Neuronal stem cell (in vitro differentiated cells): Measurements from ENCODE around the gene RAB25.
"Not testable (repeated sequence)": the region's sequence is repeated elsewhere in the genome, so short reads cannot be mapped to it uniquely, and the experiment has no call there.

Experiments used
- DNase-seq: peaks from one replicate; pipeline ENCODE4 v3.0.0-alpha.2; 2013; ENCODE audit warnings: low spot score
- H2AFZ ChIP-seq: one replicate; pipeline ENCODE4 v1.6.1; 2013; ENCODE audit warnings: mild to moderate bottlenecking, low read length, inconsistent platforms
- H2AK5ac ChIP-seq: 2 replicates; pipeline ENCODE4 v1.6.1; 2013; ENCODE audit warnings: low read depth, mild to moderate bottlenecking, inconsistent platforms, low read length, moderate library complexity, mixed read lengths
- H2BK120ac ChIP-seq: 2 replicates; pipeline ENCODE4 v1.6.1; 2013; ENCODE audit warnings: low read depth, mild to moderate bottlenecking, inconsistent platforms, low read length, moderate library complexity, mixed read lengths
- H2BK12ac ChIP-seq: one replicate; pipeline ENCODE4 v1.6.1; 2013; ENCODE audit warnings: low read length, inconsistent platforms
- H2BK15ac ChIP-seq: 2 replicates; pipeline ENCODE4 v1.6.1; 2013; ENCODE audit warnings: mild to moderate bottlenecking, low read length, inconsistent platforms, mixed read lengths
- H2BK5ac ChIP-seq: one replicate; pipeline ENCODE4 v1.6.1; 2013; ENCODE audit warnings: inconsistent platforms, mild to moderate bottlenecking, low read length, moderate library complexity
- H3K14ac ChIP-seq: one replicate; pipeline ENCODE4 v1.6.1; 2013; ENCODE audit warnings: low read length, inconsistent platforms
- H3K18ac ChIP-seq: 2 replicates; pipeline ENCODE4 v1.6.1; 2013; ENCODE audit warnings: low read length, inconsistent platforms
- H3K23ac ChIP-seq: 2 replicates; pipeline ENCODE4 v1.6.1; 2013; ENCODE audit warnings: low read depth, mild to moderate bottlenecking, mixed read lengths, low read length, inconsistent platforms; ENCODE audit not compliant: poor library complexity
- H3K27ac ChIP-seq: replicated peaks from 3 replicates; pipeline ENCODE4 v1.5.1; 2013; ENCODE audit warnings: low read length, inconsistent platforms
- H3K27me3 ChIP-seq, 3 experiments: 2 replicates each; pipeline ENCODE4 v1.6.1; 2013; ENCODE audit warnings: low read length in 3 of 3, mild to moderate bottlenecking in 2 of 3, inconsistent platforms in 1 of 3, low read depth in 1 of 3, mixed read lengths in 1 of 3, moderate library complexity in 1 of 3; ENCODE audit not compliant: control insufficient read depth in 3 of 3, insufficient read depth in 3 of 3
- H3K36me3 ChIP-seq, 2 donors: replicated peaks in 1 of 2; 2 replicates each; pipeline ENCODE4 v1.6.1; 2013; ENCODE audit warnings: low read length in 2 of 2; ENCODE audit not compliant: control insufficient read depth in 2 of 2, insufficient read depth in 2 of 2
- H3K4ac ChIP-seq: 2 replicates; pipeline ENCODE4 v1.6.1; 2013; ENCODE audit warnings: inconsistent platforms, mild to moderate bottlenecking, low read length, moderate library complexity
- H3K4me1 ChIP-seq, 2 donors: 1 replicate in 1 of 2; 2 replicates in 1 of 2; pipeline ENCODE4 v1.6.1; 2013; ENCODE audit warnings: low read length in 2 of 2, low read depth in 1 of 2; ENCODE audit not compliant: control insufficient read depth in 2 of 2, insufficient read depth in 1 of 2
- H3K4me2 ChIP-seq: one replicate; pipeline ENCODE4 v1.6.1; 2013; ENCODE audit warnings: mild to moderate bottlenecking, low read length, inconsistent platforms; ENCODE audit not compliant: insufficient read depth, poor library complexity, severe bottlenecking
- H3K4me3 ChIP-seq, 2 donors: 2 replicates each; pipeline ENCODE4 v1.5.1; 2013; ENCODE audit warnings: low read length in 2 of 2, mild to moderate bottlenecking in 2 of 2, inconsistent platforms in 1 of 2, moderate library complexity in 1 of 2
- H3K79me1 ChIP-seq: one replicate; pipeline ENCODE4 v1.6.1; 2013; ENCODE audit warnings: low read depth, mild to moderate bottlenecking, inconsistent platforms, low read length, moderate library complexity
- H3K9ac ChIP-seq: one replicate; pipeline ENCODE4 v1.6.1; 2013; ENCODE audit warnings: mild to moderate bottlenecking, low read depth, low read length, inconsistent platforms; ENCODE audit not compliant: poor library complexity
- H3K9me3 ChIP-seq, 2 donors: replicated peaks in 1 of 2; 2 replicates each; pipeline versions ENCODE3 to v1.6.1; 2013; ENCODE audit warnings: low read length in 2 of 2, mild to moderate bottlenecking in 2 of 2, inconsistent platforms in 1 of 2, low read depth in 1 of 2, mixed read lengths in 1 of 2, moderate library complexity in 1 of 2; ENCODE audit not compliant: control insufficient read depth in 2 of 2, insufficient read depth in 1 of 2
- H4K8ac ChIP-seq: one replicate; pipeline ENCODE4 v1.6.1; 2013; ENCODE audit warnings: low read depth, mild to moderate bottlenecking, inconsistent platforms, low read length, moderate library complexity
- H4K91ac ChIP-seq: one replicate; pipeline ENCODE4 v1.6.1; 2013; ENCODE audit warnings: low read length, low read depth, mild to moderate bottlenecking, inconsistent platforms; ENCODE audit not compliant: poor library complexity
- WGBS, 2 donors: extraction: QIAGEN DNeasy Blood & Tissue Kit; methylation state at CpG; one replicate each; pipeline ENCODE4 v1.1.7; 2013; ENCODE audit warnings: missing lambda C conversion rate in 2 of 2, mixed read lengths in 1 of 2; ENCODE audit not compliant: insufficient read length in 2 of 2, insufficient replicate concordance in 1 of 2; ENCODE audit errors: extremely low coverage in 2 of 2; 5-methylcytosine and 5-hydroxymethylcytosine counted together

The RAB25 gene

DNA sequence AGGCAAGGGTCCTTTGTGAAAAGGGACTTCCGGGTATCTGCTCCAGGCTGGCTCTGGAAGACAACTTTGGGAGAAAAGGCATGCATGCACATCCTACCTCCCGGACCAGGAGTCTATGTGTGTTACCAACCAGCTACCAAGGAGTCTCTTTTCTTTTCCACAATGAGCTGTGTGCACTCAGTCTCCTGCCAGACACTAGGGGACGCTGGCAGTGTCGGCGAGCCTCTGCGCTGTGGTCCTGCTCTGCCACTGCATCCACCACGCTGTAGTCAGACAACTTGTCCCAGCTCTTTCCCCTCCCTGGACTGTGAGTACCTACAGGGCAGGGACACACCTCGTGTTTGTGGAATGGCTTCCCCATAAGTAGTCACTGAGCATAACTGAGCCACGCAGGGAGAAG, 35.1 kb upstream of the RAB25 start:
- Histone ChIP-seq H2BK120ac (no peak overlapping the region), H3K14ac (no peak overlapping the region), H3K9me3 (no peaks in the 10 kb centered on the region), H3K4me3 (no peak overlapping the region), H3K27me3 (no peaks in the 10 kb centered on the region), H3K4me2 (no peak overlapping the region), H2AFZ (peak overlapping the region; percentile 83), H3K4me1 (peaks cover 2 to 4% of the 10 kb centered on the region in 2 donors), H2BK12ac (no peak overlapping the region), H3K4ac (no peak overlapping the region), H2BK5ac (no peak overlapping the region), H3K27ac (no peak overlapping the region), H2AK5ac (no peak overlapping the region), H2BK15ac (no peak overlapping the region), H3K18ac (peak overlapping the region; percentile 61), H3K9ac (no peak overlapping the region), H3K36me3 (no peaks in the 10 kb centered on the region), H4K8ac (no peak overlapping the region), H3K23ac (no peak overlapping the region), H4K91ac (no peak overlapping the region), H3K79me1 (no peaks in the 10 kb centered on the region)
- DNase-seq, result peak; percentile 49
- no CpG with 5 or more reads among the region's 9 CpGs for WGBS, 2 donors

DNA sequence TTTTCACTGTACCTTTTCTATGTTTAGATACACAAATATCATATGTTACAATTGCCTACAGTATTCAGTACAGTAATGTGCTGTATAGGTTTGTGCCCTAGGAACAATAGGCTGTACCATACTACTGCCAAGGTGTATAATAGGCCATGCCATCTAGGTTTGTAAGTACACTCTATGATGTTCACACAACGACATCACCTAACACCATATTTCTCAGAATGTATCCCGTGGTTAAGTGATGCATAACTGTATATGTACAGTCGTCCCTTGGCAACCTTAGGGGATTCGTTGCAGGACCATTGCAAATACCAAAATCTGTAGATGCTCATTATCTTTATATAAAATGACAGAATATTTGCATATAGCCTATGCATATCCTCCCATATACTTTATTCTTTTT, 34.4 kb upstream of the RAB25 start:
- Histone ChIP-seq H3K23ac (no peak overlapping the region), H3K36me3 (no peaks in the 10 kb centered on the region), H2AFZ (no peak overlapping the region), H3K4me3 (no peak overlapping the region), H3K79me1 (no peaks in the 10 kb centered on the region), H2BK12ac (no peak overlapping the region), H3K4me1 (peaks cover 2 to 4% of the 10 kb centered on the region in 2 donors), H2AK5ac (no peak overlapping the region), H3K27me3 (no peaks in the 10 kb centered on the region), H2BK120ac (no peak overlapping the region), H3K4me2 (no peak overlapping the region), H3K9ac (no peak overlapping the region), H3K4ac (no peak overlapping the region), H3K27ac (no peak overlapping the region), H4K8ac (no peak overlapping the region), H2BK5ac (no peak overlapping the region), H4K91ac (no peak overlapping the region), H3K18ac (no peak overlapping the region), H3K9me3 (no peaks in the 10 kb centered on the region), H3K14ac (no peak overlapping the region), H2BK15ac (no peak overlapping the region)
- DNase-seq, result no peak
- no CpG with 5 or more reads among the region's 4 CpGs for WGBS, 2 donors

DNA sequence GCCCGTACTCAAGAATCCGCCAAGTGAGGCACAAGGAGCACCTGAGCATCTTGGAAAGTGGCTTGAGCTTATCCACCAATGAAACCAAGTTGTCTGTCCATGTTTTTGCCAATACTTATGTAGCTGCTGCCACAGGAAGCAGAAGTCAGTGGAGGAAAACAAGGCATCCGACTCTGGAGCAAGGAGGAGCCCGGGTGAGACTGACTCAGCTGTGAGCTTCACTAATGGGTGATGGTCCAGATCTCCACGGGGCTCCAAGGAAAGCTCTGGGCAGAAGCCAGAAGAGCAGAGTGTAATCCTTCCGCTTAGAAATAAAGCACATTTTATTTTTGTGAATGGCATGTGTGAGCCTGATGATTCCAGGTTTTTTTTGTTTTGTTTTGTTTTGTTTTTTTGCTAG, 27.9 kb upstream of the RAB25 start:
- H3K23ac ChIP-seq, result no peak overlapping the region
- H4K8ac ChIP-seq, result no peak overlapping the region
- no peak overlapping the region for H2BK15ac ChIP-seq
- peaks cover 8 to 22% of the 10 kb centered on the region in 2 donors for H3K36me3 ChIP-seq
- no peak overlapping the region for H3K4ac ChIP-seq
- no peak overlapping the region for H4K91ac ChIP-seq
- H3K27ac ChIP-seq, result no peak overlapping the region
- H3K14ac ChIP-seq, result no peak overlapping the region
- H3K18ac ChIP-seq, result no peak overlapping the region
- H3K9me3 ChIP-seq, result no peaks in the 10 kb centered on the region
- no peak overlapping the region for H3K9ac ChIP-seq
- no peak overlapping the region for H2BK120ac ChIP-seq
- peaks cover 0 to 2% of the 10 kb centered on the region in 2 donors for H3K4me1 ChIP-seq
- no peak overlapping the region for H2BK12ac ChIP-seq
- no peak for DNase-seq
- H3K4me3 ChIP-seq, result no peak overlapping the region
- no peak overlapping the region for H3K4me2 ChIP-seq
- no peaks in the 10 kb centered on the region for H3K79me1 ChIP-seq
- H2BK5ac ChIP-seq, result no peak overlapping the region
- H2AFZ ChIP-seq, result no peak overlapping the region
- no peak overlapping the region for H2AK5ac ChIP-seq
- WGBS, 2 donors, result no CpG with 5 or more reads among the region's 6 CpGs
- no peaks in the 10 kb centered on the region for H3K27me3 ChIP-seq

DNA sequence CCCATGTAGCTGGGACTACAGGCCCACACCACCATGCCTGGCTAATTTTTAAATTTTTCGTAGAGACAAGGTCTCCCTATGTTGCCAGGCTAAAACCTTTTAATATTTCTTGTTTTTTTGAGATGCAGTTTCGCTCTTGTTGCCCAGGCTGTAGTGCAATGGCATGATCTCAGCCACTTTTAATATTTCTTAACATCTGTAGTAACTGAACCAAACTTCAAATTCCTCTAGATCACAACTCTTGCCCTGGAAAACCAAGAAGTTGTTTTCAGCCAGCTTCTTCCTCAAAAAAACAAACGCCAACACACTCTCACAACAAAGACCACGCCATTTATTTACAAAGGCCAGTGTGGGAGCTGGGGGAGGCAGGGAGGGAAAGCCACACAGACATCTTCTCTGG, 26.0 kb upstream of the RAB25 start:
- H3K27ac ChIP-seq, H4K91ac ChIP-seq, H3K4me2 ChIP-seq, H3K79me1 ChIP-seq, H2BK5ac ChIP-seq, H3K9ac ChIP-seq, H3K27me3 ChIP-seq, DNase-seq, H2BK120ac ChIP-seq, H3K14ac ChIP-seq, H3K9me3 ChIP-seq, H3K23ac ChIP-seq, H3K4ac ChIP-seq, H3K18ac ChIP-seq, H3K4me1 ChIP-seq, H4K8ac ChIP-seq, H2BK12ac ChIP-seq, H3K4me3 ChIP-seq, H2BK15ac ChIP-seq, H2AFZ ChIP-seq, H2AK5ac ChIP-seq: not testable (repeated sequence)
- peaks cover 8 to 40% of the 10 kb centered on the region in 2 donors for H3K36me3 ChIP-seq
- no CpG with 5 or more reads among the region's 4 CpGs for WGBS, 2 donors
